ENCODE results near the gene PPP1R1C. TPM values are rescaled to one million over a fixed set of nuclear protein-coding genes. Genes with fewer than 3 reads are reported as not detected.

PPP1R1C gene
- total and polyA plus RNA-seq, 2 donors from 2014 or later, result 2.5 TPM

- H3K4me1 ChIP-seq (ENCODE audit: control insufficient read depth in 2 of 3, insufficient read depth in 2 of 3, low read depth in 1 of 3, low read length in 3 of 3), result no peaks in the 10 kb centered on the region
- no peaks in the 10 kb centered on the region for H3K27me3 ChIP-seq (ENCODE audit: control insufficient read depth, insufficient read depth, low read length)
- no peak overlapping the region for H3K9ac ChIP-seq (ENCODE audit: low read length in 3 of 3)
- intact Hi-C loops (cut with DNase I), result no loop called here
- no peak for TF ChIP-seq CTCF (IDR thresholded peaks at IDR 0.05; ENCODE audit: borderline replicate concordance, extremely low read depth, insufficient read depth)
- H3K27ac ChIP-seq (ENCODE audit: low read depth in 2 of 2, low read length in 2 of 2), result no peak overlapping the region
- no peaks in the 10 kb centered on the region for H3K9me3 ChIP-seq (ENCODE audit: control insufficient read depth in 2 of 3, insufficient read depth in 1 of 3, low read length in 3 of 3)
- H3K4me3 ChIP-seq (ENCODE audit: low read length in 3 of 3), result no peak overlapping the region
- no peak for DNase-seq
- no peaks in the 10 kb centered on the region for H3K36me3 ChIP-seq (ENCODE audit: control insufficient read depth in 2 of 3, insufficient read depth in 3 of 3, low read length in 3 of 3)
- FAIRE-seq, result no peak
Observed at GRCh38 chr2:181947273-181947672, 38.4 kb upstream of the PPP1R1C start.

- DNase-seq (no peak), FAIRE-seq (no peak)
- no peak overlapping the region for H3K9ac ChIP-seq (ENCODE audit: low read length in 3 of 3)
- H3K9me3 ChIP-seq (ENCODE audit: control insufficient read depth in 2 of 3, insufficient read depth in 1 of 3, low read length in 3 of 3), result no peaks in the 10 kb centered on the region
- no peak overlapping the region for H3K27ac ChIP-seq (ENCODE audit: low read depth in 2 of 2, low read length in 2 of 2)
- no peak overlapping the region for H3K4me3 ChIP-seq (ENCODE audit: low read length in 3 of 3)
- H3K36me3 ChIP-seq (ENCODE audit: control insufficient read depth in 2 of 3, insufficient read depth in 3 of 3, low read length in 3 of 3), result no peaks in the 10 kb centered on the region
- no peaks in the 10 kb centered on the region for H3K27me3 ChIP-seq (ENCODE audit: control insufficient read depth, insufficient read depth, low read length)
- H3K4me1 ChIP-seq (ENCODE audit: control insufficient read depth in 2 of 3, insufficient read depth in 2 of 3, low read depth in 1 of 3, low read length in 3 of 3), result no peaks in the 10 kb centered on the region
- no peak for TF ChIP-seq CTCF (IDR thresholded peaks at IDR 0.05; ENCODE audit: borderline replicate concordance, extremely low read depth, insufficient read depth)
- intact Hi-C loops (cut with DNase I), result no loop called here
Observed at GRCh38 chr2:181948227-181948626, 37.4 kb upstream of the PPP1R1C start.

- Histone ChIP-seq H3K9me3 (ENCODE audit: control insufficient read depth in 2 of 3, insufficient read depth in 1 of 3, low read length in 3 of 3) (no peaks in the 10 kb centered on the region), H3K36me3 (ENCODE audit: control insufficient read depth in 2 of 3, insufficient read depth in 3 of 3, low read length in 3 of 3) (no peaks in the 10 kb centered on the region), H3K4me1 (ENCODE audit: control insufficient read depth in 2 of 3, insufficient read depth in 2 of 3, low read depth in 1 of 3, low read length in 3 of 3) (no peaks in the 10 kb centered on the region), H3K27me3 (ENCODE audit: control insufficient read depth, insufficient read depth, low read length) (no peaks in the 10 kb centered on the region), H3K27ac (ENCODE audit: low read depth in 2 of 2, low read length in 2 of 2) (no peak overlapping the region), H3K4me3 (ENCODE audit: low read length in 3 of 3) (no peak overlapping the region), H3K9ac (ENCODE audit: low read length in 3 of 3) (no peak overlapping the region)
- DNase-seq (no peak), FAIRE-seq (no peak)
- no peak for TF ChIP-seq CTCF (IDR thresholded peaks at IDR 0.05; ENCODE audit: borderline replicate concordance, extremely low read depth, insufficient read depth)
- intact Hi-C loops (cut with DNase I), result no loop called here
Observed at GRCh38 chr2:181949047-181949446, 36.6 kb upstream of the PPP1R1C start.

Measured in kidney (tissue), 14 donors.